Stimulated activated CD4-positive, alpha-beta T cell treated with anti-CD3 and anti-CD28 coated beads, Interleukin-12 subunit alpha, Interleukin-12 subunit beta, amount 100 ng/mL, for 48 hours (primary cell): Measurements from ENCODE around the gene TBCB.
"Not testable (repeated sequence)": the region's sequence is repeated elsewhere in the genome, so short reads cannot be mapped to it uniquely, and the experiment has no call there.

Experiments used
- DNase-seq, 3 donors: peaks; one replicate each; pipeline ENCODE4 v3.0.0-alpha.2; 2020; ENCODE audit warnings: low read depth in 2 of 3, low spot score in 1 of 3

The TBCB gene

DNA sequence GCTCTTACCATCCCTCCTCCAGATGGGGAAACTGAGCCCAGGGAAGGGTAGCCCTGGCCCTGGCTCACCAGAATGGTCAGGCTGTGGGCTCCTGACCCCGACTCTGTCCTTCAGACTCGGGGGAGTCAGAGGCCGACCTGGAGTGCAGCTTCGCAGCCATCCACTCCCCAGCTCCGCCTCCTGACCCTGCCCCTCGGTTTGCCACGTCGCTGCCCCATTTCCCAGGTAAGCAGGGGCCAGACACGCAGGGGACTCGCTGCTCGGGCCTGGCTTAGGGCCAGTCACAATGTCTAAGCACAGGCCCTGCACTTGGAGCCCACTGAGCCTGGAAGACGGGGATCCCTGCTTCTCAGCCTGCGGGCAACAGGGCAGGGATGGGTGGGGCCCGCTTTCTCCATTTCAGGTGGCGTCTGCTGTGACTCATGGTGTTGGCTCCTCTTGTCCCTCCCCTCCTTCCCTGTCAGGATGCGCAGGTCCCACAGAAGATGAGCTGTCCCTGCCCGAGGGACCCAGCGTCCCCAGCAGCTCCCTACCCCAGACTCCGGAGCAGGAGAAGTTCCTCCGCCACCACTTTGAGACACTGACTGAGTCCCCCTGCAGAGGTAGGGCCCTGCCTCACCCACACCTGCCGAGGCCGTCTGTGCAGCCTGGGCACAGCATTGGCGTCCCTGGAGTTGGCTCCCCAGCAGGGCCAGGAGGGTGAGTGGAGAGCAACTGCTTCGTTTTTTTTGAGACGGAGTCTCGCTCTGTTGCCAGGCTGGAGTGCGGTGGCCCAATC lies 13.5 kb upstream of the TBCB start:
- no peak for DNase-seq

DNA sequence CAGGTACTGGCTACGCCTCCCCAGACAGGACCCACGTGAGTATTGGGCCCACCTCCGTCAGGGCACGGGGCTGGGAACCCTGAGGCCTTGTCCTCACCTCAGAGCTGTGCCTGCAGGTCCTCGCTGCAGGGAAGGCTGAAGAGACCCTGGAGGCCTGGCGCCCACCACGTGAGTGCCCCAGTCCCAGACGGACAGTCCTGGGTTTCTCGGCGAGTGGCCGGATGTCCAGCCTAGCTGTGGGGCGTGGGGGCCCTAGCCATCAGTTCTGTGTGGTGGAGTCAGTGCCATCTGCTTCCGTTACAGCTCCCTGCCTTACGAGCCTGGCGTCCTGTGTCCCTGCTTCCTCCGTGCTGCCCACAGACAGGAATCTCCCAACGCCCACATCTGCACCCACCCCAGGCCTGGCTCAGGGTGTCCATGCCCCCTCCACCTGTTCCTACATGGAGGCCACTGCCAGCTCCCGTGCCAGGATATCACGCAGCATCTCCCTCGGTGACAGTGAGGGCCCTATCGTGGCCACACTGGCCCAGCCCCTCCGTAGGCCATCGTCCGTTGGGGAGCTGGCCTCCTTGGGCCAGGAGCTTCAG lies 12.1 kb upstream of the TBCB start:
- DNase-seq = no peak

DNA sequence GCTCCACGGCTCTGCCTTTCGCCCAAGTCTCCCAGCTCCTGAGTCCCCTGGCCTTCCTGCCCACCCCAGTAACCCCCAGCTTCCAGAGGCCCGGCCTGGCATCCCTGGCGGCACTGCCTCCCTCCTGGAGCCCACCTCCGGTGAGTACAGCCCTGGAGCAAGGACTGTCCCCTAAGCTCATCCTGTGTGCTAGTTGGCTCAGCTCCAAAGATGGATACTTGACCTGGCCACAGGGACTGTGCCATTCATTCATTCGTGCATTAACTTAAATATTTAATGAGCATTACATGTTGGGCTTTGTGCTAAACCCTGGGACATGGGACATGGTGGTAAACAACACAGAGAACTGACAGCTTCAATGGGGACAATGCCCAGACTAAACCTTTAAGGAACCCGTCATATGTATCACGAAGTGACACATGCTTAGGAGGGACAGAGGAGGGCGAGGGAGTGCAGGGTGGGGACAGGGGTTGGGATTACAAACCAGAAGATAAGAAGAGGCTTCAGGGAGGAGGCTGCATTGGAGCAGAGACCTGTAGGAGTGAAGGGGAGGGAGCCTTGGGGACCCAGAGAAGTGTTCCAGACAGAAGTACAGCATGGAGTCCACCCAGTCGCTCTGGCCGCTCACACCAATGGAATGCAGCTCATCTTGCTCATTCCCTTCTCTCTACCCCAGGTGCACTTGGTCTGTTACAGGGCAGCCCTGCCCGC lies 11.3 kb upstream of the TBCB start:
- DNase-seq = no peak

DNA sequence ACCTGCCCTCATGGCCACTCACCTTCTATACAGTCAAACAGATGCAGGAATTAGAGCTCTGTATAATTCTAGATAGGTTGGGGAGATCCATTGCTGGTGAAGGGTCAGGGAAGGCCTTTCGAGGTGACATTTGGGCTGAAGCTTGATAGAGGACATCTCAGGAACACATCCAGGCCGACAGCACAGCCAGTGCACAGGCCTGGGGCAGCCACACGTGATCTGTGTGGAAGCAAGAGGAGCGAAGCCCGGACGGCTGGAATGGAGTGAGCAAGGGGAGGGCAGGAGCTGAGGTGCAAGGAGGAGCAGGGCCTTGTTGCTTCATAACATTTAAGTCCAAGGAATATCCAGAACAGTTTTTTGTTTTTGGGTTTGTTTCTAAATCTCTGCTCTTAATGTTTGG lies 8.8 kb upstream of the TBCB start:
- no peak for DNase-seq

DNA sequence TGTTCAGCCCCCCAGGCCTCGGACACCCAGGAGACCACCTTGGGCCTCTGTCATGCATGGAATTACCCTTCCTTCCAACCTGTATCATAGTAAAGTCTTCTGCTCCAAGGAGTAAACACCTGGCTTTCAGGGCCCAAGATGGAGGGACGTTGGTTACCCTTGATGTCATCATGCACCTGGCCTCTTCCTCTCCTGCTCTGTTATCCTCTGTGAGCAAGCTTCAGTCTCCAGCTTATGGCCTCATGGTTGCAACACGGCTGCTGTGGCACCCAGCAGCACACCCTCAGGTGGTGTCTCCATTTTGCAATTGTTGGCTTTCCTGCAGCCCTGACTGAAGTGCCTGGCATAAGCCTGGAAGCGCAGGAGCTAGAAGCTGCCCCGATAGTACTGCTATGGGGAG lies 8.3 kb upstream of the TBCB start:
- DNase-seq = no peak

DNA sequence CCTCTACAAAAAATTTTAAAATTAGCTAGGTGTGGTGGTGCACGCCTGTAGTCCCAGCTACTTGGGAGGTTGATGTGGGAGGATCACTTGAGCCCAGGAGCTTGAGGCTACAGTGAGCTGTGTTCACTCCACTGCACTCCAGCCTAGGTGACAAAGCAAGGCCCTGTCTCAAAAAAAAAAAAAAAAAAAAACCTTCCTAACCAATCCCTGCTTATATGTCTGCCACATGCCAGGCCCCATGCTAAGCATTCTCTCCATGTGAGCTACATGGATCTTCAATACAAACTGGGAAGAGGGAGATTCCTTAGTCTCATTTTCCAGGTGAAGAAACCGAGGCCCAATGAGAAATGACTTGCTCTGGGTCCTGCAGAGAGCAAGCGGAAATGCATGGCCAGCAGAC lies 6.6 kb upstream of the TBCB start:
- DNase-seq = no peak

DNA sequence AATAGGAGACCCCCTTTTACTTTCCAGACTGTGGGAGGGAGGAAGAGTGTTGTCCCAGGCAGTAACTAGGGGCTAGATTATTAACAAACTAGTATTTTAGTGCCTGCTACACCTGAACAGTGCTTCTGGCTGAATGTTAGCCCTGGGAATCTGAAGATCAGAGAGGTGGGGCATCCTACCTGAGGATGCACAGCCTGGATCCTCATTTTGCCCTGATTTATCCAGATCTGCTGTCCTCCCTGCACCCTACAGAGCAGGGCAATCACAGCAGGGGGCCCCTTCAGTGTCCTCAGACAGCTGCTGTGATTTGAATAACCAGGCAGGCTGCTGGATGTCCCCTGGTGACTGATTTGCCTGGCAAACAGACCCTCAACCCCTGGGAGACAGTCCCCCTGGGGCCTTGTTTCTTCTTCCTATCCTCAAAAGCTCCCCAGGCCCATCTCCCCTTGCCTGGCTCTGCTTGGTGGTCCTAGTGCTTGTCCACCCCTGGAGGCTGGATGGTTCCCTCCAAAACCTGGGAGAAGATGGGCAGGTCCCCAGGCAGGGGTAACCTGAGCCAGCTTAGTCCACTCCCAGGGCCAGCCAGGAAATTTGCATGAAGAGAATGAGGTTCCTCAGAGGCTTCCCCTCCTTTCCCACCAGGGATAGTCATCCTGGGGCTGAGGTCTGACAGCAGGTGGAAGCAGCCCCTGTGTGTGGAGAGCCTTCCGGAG lies 4.6 kb upstream of the TBCB start, which contains the start of gene OVOL3:
TSS of gene OVOL3 (plus strand) at position 657 of the 713 bp plus-strand sequence. CDS start 60 bp downstream, outside the sequence.
- DNase-seq = no peak

DNA sequence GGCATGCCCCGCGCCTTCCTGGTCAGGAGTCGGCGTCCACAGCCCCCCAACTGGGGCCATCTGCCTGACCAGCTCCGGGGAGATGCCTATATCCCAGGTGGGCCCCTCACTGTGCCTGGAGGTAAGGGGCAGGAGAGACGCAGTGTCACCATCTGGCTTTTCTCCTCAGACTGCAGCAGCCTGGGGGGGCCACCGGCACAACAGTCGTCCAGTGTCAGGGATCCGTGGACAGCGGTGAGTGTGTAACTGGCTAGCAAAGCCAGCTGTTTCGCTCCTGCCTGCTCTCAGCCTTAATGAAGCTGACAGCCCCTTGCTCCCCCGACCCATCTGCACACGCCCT lies 4.1 kb upstream of the TBCB start:
- DNase-seq = no peak

DNA sequence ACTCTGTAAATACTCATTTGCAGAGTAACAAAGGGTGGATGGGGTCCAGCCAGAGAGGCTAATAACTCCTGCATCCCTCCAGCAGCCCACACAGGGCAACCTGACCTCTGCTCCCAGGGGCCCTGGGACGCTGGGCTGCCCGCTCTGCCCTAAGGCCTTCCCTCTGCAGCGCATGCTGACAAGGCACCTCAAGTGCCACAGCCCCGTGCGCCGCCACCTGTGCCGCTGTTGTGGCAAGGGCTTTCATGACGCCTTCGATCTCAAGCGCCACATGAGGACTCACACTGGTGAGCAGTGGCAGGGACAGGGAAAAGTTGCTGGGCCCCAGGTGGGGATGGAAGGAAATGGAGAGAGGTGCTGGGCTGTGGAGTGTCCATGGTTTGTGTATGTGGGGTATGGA lies 2.6 kb upstream of the TBCB start:
- no peak for DNase-seq

DNA sequence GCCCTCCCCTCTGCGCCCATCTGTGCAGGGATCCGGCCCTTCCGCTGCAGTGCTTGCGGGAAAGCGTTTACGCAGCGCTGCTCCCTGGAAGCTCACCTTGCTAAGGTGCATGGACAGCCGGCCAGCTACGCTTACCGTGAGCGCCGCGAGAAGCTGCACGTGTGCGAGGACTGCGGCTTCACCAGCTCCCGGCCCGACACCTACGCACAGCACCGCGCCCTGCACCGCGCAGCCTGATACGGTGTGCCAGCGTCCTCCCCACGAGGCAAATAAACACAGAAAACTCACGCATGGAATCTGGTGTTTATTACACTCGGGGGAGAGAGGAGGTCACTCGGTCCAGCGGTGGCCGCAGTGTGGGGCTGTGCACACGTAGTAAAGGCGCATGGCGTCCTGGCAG lies 1.8 kb upstream of the TBCB start:
- DNase-seq = no peak

DNA sequence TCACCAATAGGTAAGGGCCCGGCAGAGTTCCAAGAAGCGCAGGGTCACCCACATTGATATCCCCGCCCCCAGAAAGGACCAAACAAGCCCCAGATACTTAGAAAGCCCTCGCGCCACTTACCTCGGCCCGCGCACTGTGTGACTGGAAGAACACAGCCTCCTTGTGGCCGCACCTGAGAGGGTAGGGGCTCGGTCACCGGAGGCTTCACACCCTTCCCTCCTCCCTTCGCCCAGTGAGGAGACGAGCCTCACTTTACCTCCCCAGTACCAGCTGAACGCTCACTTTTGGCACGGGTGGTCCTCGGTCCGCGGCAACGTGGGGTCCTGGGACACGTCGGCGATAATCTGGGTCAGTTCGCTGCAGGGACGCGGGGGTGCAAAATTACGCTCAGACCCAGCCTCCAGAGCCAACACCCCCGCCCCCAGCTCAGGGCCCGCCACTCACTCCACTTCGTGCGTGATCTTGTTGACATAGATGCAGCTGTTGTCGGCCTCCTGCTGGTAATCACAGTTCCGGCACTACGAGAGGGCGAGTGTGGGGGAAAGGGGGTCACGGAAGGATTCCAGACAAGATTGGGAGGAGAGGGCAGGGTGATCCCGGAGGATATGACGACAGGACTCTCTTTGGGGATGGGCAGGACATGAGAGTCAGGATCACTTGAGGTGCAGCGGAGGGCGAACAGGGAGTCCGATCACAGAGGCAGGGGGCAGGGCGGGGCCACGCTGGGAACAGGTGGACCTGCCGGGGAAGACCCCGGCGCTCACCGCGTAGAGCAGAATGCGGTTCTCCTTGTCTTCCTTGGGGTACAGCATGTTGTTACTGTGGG lies 1.2 kb upstream of the TBCB start:
- peak in 1 of 3 donors; percentile 12 for DNase-seq

DNA sequence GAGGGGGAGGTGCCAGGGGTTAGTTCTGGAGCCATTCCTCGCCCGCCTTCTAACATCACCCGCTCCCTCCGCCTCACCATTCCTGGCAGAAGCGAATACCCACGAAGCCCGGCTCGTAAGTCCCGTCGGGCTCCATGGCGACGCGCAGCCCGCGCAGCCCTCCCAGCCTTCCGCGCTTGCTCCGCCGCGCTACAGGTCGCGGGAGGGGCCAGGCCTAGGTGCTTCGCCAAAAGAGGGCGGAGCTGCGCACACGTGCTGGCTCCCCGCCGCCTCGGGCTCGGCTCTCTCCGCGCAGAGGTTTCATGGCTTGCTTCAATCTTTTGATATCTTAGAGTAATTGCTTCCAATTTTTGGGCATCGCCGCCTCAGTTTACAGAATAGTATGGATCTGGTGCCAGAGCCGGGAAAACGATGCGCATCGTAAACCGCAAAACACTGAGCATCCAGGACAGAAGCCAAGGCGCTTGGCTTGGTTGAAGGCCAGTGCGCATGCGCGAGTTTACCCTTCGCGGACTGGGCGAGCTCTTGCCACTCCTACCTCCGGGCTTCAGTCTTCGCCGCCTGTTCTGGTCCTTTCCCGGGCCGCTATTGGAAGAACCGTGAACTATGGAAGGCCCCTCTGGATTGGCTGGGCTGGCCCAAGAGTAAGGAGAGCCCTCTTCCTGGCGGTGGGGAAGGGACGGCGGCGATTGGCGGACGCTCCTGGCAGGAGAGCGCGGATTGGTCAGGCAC lies 381 bp upstream of the TBCB start, which contains the start of gene POLR2I:
TSS of gene POLR2I (minus strand) at position 155 of the 732 bp plus-strand sequence. CDS start at position 136, 19 bp downstream.
- peak; percentile 96 to 99 (median 97) for DNase-seq

DNA sequence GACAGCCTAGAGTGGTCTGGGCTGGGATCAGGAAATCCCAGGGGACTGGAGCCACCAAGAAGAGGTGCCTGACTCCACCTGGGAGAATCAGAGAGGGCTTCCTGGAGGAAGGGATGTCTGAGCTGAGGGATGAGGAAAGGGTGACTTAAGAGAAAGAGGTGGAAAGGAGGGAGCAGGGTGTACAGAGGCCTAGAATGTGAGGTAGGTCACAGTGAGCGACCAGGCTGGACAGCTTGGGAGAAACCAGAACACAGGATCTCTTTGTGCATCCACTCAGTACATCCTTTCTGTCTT lies 1.0 kb downstream of the TBCB start:
- DNase-seq = no peak

DNA sequence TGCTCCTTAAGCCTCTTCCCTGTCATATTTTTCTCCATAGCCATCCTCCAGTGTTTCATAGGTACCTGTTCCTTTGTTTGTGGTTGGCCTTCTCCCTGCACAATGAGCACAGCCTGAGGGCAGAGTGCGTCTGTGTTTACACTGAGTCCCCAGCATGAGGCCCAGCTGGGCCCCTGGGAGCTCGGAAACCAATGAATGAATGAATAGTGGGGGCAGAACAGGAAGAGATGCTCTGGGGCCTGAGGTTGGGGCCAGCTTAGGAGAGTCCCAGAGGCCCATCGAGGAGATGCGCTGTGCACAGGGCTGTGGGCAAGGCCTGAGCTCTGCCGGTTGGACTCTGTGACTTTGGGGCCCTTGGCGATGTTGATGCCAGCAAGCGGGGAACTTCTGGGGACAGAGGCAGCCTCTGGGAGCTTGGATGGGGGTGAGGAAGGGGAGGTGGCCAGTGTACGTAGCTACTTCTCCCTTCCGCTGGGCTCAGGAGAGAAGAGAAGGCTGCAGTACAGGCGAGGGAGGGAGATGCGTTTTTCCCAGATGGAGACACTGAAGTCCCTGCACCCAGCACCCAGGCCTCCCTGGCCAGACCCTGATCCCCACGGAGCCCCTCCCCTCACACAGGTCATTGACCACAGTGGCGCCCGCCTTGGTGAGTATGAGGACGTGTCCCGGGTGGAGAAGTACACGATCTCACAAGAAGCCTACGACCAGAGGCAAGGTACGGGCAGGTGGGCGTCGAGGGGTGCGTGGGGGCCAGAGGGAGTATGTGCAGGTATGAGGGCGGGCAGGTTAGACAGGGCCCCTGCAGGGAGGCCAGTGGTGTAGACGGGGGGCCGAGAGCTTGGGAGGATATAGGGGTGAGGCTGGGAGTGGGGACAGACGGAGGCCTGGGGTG lies 5.1 kb downstream of the TBCB start:
- DNase-seq = no peak

DNA sequence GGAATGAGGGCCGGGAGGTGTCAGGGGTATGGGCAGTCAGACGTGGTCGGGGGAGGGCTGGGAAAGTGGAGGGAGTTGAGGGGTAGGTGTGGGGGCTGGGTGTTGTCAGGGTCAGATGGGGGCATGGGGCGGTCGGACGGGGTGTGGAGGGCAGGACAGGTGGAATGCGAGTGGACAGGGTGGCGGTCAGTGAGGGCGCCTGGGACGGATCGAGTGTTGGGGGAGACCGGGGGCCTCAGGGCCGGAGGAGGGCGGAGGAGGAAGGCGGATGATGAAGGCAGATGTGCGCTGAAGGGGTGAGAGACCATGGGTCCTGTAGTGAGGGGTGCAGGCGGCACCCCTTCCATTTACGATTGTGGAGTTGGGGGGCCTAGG lies 5.7 kb downstream of the TBCB start:
- no peak for DNase-seq

DNA sequence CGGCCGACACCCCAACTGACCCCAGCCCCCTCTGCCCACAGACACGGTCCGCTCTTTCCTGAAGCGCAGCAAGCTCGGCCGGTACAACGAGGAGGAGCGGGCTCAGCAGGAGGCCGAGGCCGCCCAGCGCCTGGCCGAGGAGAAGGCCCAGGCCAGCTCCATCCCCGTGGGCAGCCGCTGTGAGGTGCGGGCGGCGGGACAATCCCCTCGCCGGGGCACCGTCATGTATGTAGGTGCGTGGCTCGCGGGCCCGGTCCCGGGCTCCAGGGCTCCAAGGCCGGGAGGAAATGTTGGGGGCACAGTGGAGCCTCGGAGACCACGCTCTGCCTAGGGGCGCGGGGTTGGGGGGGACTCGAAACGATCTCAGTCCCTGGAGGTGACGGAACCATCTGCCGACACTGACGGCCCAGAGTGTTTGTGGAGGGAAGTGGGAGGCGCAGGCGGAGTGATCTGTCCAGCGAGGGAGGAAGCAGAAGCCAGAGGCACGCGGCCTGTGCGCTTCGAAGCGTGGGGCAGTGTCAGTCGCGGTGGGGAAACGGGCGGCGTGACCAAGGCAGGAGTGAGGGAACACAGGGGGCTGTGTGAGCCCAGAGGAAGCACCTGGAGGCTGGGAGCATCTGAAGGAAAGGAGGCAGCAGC lies 6.3 kb downstream of the TBCB start:
- DNase-seq = no peak

DNA sequence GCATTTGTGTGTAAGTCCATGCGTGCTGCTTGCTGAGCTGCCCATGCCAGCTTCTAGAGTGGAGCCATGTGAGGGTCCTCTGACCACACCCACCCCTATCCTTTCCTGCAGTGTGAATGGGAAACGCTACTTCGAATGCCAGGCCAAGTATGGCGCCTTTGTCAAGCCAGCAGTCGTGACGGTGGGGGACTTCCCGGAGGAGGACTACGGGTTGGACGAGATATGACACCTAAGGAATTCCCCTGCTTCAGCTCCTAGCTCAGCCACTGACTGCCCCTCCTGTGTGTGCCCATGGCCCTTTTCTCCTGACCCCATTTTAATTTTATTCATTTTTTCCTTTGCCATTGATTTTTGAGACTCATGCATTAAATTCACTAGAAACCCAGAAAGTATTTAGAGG lies 10.3 kb downstream of the TBCB start:
- peak in 1 of 3 donors; percentile 17 for DNase-seq

DNA sequence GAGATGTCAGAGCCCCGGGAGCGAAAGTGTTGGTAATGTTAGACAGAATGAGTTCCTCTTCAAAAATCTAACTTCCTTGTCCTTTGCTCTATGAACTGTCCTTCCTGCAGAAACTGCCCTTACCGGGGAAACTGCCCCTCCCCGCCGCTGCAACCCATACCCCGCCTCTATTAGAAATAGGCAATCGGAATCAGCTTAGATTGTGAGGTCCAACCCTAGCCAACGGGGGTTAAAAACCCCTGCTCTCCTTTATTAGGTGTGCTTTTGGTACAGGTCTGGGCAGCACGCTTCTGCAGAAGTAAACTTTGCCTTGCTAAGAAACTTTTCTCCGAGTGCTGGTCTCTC lies 13.1 kb downstream of the TBCB start:
- no peak for DNase-seq

DNA sequence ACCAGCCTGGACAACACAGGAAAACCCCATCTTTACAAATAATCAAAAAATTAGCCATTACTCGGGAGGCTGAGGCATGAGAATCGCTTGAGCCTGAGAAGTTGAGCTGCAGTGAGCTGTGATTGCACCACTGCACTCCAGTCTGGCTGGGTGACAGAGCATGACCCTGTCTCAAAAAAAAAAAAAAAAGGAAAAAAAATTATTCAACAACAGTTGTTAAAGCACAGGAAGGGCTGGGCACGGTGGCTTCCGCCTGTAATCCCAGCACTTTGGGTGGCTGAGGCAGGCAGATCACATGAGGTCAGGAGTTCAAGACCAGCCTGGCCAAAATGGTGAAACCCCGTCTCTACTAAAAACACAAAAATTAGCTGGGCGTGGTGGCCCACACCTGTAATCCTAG lies 16.0 kb downstream of the TBCB start:
- DNase-seq = not testable (repeated sequence)
